Fibroblast of skin of right quadriceps (primary cell): ENCODE results near the gene WWOX.

ENCODE experiments used
- DNase-seq: peaks from one replicate; pipeline ENCODE4 v3.0.0-alpha.2; 2013

WWOX gene

GRCh38 chr16:78788696-78789095, 689.2 kb downstream of the WWOX start:
- DNase-seq: no peak

DNA sequence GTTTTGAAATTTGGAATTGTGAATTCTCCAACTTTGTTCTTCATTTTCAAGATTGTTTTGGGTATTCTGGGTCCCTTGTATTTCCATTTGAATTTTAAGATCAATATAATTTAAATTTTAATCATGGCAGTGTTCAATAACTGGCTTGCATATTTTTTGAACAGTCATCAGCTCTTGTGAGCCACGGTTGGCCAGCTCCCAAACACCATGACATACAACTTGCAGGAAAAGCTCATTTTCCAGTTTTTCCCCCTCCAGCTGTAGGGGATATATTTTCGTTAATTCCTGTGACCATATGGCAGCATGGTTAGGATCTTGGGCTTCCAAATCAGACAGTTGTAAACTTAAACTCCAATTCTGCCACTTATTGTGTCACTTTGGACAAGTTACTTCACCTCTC, 690.1 kb downstream of the WWOX start:
- no peak for DNase-seq

GRCh38 chr16:78791011-78791410, 691.6 kb downstream of the WWOX start:
- no peak for DNase-seq

DNA sequence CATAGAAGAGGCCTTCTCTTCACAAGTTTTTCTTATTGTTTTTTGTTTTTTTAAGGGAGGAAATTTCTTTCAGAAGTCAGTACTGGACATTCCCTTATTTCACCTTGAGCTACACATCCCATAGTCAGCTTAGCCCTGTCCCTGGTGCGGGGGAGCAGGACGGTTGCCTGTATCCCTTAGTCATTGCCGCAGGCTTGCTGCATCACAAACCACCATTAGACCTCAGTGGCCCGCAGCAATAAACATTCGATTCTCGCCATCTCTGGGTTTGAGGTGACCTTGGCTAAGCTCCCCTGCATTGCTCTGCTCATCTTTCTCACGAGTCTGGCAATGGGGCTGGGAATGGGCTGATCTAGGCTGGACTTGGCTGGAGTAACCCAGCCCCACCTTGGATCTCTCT, 692.5 kb downstream of the WWOX start:
- no peak for DNase-seq

DNA sequence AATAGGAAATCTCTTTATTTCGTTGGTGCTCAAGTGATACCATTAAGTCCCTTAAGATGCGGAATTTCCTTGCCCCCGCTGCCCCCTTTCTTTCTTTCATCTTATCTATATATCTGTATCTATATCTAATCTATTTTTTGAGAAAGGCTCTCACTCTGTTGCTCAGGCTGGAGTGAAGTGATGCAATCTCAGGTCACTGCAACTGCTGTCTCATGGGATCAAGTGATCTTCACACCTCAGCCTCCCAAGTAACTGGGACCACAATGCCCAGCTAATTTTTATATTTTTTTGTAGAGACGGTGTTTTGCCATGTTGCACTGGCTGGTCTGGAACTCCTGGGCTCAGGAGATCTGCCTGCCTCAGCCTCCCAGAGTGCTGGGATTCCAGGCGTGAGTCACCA, 693.5 kb downstream of the WWOX start:
- no peak for DNase-seq

- DNase-seq: no peak
These were observed 695.3 kb downstream of the WWOX start for GRCh38 chr16:78794581-78795250.

- no peak for DNase-seq
These were observed 696.0 kb downstream of the WWOX start for GRCh38 chr16:78795433-78795832.

DNA sequence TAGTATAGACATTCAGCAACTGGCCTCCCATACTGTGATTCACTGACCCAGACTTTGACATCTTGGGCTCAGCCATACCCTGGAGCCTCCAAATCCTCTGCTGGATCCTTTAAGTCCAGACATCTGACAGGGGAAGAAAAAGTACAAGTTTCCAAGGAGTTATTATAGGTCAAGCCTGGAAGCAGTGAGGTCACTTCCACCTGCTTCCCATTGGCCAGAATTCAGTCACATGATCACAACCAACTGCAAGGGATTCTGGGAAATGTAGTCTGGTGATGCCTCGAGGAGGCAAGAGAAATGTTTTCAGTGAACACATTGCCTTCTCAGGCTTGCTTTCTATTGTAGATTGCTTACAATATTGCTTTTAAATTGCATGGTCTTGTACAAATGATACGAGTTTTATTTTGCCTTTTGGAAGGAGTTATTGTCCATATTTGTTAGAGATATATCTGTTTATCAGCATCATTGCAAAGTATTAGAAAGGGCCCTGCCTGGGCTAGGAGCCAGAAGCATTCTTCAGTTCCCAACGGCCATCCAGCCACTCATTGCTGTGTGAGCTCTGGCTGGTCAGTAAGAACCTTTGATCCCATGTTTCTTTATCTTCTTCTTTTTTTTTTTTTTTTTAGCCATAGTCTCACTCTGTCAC, 696.9 kb downstream of the WWOX start:
- DNase-seq: peak; percentile 1

DNA sequence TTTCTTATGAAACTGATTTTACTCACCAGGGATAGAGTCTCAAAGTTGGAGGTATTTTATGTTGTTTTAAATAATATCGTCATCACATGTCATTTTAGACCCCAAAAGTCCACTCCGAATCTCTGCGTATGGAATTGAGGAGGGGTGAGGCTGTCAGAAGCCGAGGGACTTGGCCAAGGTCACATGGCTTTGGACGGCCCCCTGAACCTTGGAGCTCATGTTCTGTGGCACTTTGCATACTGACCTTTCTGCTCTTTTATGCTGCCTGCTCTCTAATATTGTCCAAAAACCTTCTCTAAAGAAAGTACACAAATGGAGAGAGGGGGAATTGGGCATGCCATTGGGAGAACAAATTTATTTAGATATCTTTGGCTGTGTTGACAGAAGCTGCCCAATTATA, 700.0 kb downstream of the WWOX start:
- DNase-seq: no peak

GRCh38 chr16:78800523-78800922, 701.1 kb downstream of the WWOX start:
- no peak for DNase-seq

- no peak for DNase-seq
These were observed 704.7 kb downstream of the WWOX start for GRCh38 chr16:78804058-78804735.

DNA sequence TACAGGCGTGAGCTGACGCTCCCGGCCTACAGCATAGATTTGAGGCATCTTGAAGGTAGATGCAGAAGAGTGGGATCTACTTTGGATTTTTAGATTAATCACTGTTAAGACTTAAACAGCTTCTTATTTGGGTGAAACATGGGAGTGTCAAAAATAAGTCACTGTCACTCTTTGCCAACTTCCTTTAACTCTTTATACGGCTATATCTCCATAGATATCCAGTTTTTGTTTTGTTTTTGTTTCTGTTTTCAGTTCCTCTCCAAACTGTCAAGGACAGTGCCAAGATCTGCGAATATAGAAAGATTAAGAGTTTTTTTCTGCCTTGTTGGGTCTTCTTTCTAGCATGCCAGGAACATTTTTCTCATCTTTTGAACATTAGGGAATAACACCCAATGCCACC, 706.1 kb downstream of the WWOX start:
- no peak for DNase-seq

DNA sequence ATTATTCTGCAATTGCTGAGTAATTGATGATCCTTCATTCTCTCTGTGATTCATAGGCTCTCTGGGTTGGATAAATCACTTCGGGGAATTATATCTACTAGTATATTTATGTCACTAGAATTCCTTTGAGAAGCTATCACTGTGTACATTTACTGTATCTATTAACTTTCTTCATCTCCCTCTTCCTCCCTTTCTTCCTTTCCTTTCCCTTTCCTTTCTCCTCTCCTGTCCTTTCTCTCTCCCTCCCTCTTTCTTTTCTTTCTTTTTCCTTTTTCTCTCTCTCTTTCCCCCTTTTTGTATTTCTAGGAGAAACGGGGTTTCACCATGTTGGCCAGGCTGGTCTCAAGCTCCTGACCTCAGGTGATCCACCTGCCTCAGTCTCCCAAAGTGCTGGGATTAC, 711.8 kb downstream of the WWOX start:
- no peak for DNase-seq

DNA sequence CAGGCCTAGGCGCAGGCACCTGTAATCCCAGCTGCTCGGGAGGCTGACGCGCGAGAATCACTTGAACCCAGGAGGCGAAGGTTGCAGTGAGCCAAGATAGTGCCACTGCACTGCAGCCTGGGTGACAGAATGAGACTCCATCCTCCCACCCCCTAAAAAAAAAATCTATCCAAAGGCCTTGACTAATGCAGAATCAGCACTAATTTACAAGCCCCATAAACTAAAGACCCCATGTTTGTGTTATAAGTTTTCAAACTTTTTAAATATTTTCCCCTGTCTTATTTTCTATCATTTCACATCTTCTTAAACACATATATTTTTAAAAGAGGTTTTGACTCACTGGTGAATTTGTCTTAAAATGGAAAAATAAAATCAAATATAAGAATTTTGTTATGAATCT, 713.1 kb downstream of the WWOX start:
- DNase-seq: no peak

DNA sequence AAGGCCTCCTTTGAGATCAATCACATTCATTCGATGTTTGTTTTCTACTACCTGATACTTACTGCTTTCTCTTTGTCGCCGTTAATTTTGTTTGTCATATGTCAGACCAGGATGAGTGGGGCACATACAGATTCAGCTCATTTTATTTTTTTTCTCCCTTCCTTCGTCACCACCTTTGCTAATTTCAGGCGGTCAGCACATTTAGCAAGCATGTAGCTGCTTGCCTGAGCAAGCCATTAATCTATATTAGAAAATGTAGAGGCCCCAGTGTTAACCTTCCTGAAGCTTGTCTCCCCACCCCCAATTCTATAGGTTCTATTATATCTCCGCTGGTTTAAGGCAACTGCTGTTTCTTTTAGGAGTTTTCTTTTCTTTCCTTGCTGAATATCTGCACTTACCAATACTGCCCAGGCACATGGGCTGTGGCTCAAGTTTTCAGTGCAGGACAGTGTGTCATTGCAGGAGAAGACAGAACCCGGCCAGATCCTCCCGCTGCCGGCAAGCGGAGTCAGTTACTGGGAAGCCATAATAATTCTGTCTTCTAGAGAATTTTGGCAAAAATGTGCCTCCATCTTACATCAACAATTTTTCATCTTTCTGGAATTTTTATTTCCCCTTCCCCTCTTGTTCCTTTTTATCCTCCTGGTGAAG, 714.3 kb downstream of the WWOX start:
- DNase-seq: no peak

DNA sequence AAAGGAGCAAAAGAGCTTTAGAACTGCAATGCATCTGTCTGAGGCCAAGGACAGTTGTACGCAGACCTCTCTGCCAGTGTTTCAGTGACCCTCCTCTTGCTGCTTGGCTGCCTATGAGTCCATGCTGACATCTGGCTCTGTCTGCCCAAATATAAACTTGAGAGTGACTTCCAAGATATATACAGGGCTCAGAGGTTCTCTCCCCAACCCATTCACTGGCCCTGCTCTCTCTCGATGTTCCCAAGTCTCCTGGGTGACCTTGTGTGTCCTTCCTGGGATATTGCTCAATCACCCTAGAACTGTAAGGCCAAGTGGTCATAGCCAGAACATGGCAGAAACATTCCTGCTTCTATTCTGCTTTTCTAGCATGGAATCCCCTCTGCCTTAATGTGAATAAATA, 716.3 kb downstream of the WWOX start:
- no peak for DNase-seq

GRCh38 chr16:78816499-78817195, 717.2 kb downstream of the WWOX start:
- DNase-seq: peak; percentile 14

- DNase-seq: no peak
These were observed 717.8 kb downstream of the WWOX start for GRCh38 chr16:78817200-78817739.

- DNase-seq: no peak
These were observed 721.9 kb downstream of the WWOX start for GRCh38 chr16:78821335-78821734.

DNA sequence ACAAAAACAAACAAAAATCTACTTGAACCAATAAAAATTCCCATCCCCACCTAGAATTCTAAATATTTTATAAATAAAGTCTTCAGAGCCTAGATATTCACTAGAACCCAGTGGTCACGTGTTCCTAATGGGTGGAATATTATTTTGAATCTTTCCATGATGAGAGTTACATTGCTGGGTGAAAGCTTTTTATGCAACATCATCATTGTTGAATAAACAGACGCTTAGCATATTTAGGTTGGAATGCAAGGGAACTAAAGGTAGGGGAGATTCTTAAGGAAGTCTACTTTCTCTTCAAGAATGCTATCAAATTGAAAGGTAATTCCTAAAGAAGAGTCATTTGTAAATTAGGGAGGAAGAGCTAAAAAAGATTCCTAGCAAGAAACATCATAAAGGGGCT, 723.1 kb downstream of the WWOX start:
- no peak for DNase-seq

DNA sequence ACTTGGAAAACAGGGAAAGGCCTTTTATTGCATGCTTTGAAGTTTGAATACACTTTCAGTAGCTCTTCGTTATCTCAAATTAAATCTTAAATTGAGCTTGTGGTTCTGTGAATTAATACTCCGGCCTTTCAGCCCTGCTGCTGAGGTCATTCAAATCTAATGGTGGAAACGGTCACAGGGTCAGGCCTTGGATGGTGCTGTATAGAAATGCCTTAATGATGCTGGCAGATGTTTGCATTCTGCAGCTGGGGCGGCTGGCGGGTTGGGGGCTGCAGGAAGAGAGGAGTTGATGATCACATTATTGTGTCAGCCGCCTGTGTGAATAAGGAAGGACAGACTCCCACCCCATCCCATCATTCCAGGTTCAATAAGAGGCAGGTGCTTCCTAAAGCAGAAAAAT, 723.6 kb downstream of the WWOX start:
- DNase-seq: no peak

DNA sequence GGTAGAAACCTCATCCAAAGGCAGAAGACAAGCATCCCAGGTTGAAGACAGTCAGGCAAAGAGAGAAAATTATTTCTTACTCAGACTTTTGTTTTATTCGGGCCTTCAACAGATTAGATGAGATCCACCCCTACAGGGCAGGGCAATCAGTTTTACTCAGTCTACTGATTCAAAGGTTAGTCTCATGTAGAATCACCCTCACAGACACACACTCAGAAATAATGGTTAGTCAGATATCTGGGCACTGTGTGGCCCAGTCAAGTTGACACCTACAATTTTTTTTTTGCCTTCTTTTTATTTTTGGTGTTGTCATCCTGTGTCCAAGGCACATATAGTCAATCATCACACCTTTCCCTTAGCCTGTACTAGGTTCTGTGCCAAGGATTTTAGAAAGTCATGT, 729.8 kb downstream of the WWOX start:
- DNase-seq: no peak

DNA sequence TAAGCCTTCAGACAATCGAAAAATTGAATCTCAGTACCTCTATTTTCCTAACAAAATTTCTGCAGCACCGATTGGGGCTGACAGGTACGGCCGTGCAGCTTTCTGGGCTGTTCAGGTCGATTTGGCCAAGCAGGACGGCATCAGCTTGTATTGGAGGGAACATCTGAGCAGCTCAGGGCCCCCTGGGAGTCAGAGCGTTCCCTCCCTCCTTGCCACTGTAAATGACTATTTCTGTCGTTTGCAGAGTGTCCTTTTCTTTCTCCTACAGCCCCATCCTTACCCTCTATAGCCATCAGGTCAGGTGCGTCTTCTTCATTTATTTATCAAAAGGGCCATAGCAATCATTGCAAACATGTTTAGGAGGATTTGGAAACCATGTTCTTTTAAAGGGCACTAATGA, 731.1 kb downstream of the WWOX start:
- no peak for DNase-seq
